HepG2 (cell line): ENCODE measurements around the gene TMEM81. TPM values are rescaled to one million over a fixed set of nuclear protein-coding genes. Genes with fewer than 3 reads are reported as not detected.

Source experiments
- ATAC-seq: fragments of 200-7000 bp; cut with Tn5 transposase; 3 replicates; pipeline ENCODE4 v1.9.1; 2020; ENCODE audit warnings: mild to moderate bottlenecking, moderate library complexity
- BruUV-seq: library from RNA; stranded (reverse); fragments of 400-500 nt; replicated peaks from 2 replicates; lab custom pipeline; 2021; lab: Mats Ljungman, UMichigan
- CTCF ChIA-PET: fragments of 300-600 bp; formaldehyde crosslinking; extraction: SDS; loops from one replicate; lab custom pipeline; 2021; ENCODE audit warnings: low total read pairs, inconsistent platforms, low intra/inter-chr PET ratio; lab: Yijun Ruan, JAX
- POLR2A ChIA-PET: fragments of 350-600 bp; sonication (Branson Sonifier 250); formaldehyde crosslinking; loops from one replicate; lab custom pipeline; 2020; ENCODE audit warnings: antibody characterized with exemption, inconsistent platforms; lab: Yijun Ruan, JAX
- DNase-seq: peaks from one replicate; pipeline ENCODE4 v3.0.0-alpha.2; 2015; ENCODE audit warnings: low spot score
- FAIRE-seq: peaks from 3 replicates; lab custom pipeline; 2011; peaks lifted over from hg19 to GRCh38; lab: Jason Lieb, UNC
- H2AFZ ChIP-seq: one replicate; pipeline ENCODE4 v1.6.1; 2011; ENCODE audit warnings: low read length, inconsistent platforms
- H3K27ac ChIP-seq: fragments of 300-600 bp; 3 replicates; pipeline ENCODE4 v1.8.0; 2011; ENCODE audit warnings: mixed run types, mild to moderate bottlenecking, mixed read lengths, low read length, inconsistent platforms; ENCODE audit not compliant: insufficient read depth; ENCODE audit errors: extremely low read length
- H3K27me3 ChIP-seq, 2 experiments: fragments of 200-600 bp in 1 of 2; 2 replicates in 1 of 2; 3 replicates in 1 of 2; pipeline versions ENCODE4 v1.6.0 to v1.8.0; 2011; ENCODE audit warnings: low read length in 2 of 2, mild to moderate bottlenecking in 2 of 2, moderate library complexity in 2 of 2, inconsistent platforms in 1 of 2; ENCODE audit not compliant: insufficient read depth in 2 of 2, control insufficient read depth in 1 of 2
- H3K36me3 ChIP-seq, 2 experiments: fragments of 200-600 bp in 1 of 2; replicated peaks in 1 of 2; 2 replicates in 1 of 2; 3 replicates in 1 of 2; pipeline versions ENCODE4 v1.5.1 to v1.8.0; 2011; ENCODE audit warnings: low read length in 2 of 2, inconsistent platforms in 1 of 2; ENCODE audit not compliant: insufficient read depth in 2 of 2, control insufficient read depth in 1 of 2
- H3K4me1 ChIP-seq: 2 replicates; pipeline ENCODE4 v1.5.1; 2012; ENCODE audit warnings: low read length, inconsistent platforms; ENCODE audit not compliant: insufficient read depth
- H3K4me2 ChIP-seq: 2 replicates; pipeline ENCODE4 v1.6.0; 2011; ENCODE audit warnings: low read depth, low read length, inconsistent platforms
- H3K4me3 ChIP-seq, 3 experiments: fragments of 200-600 bp in 1 of 3; sonication (generic), shearing (Covaris generic) in 1 of 3; replicated peaks in 1 of 3; 2 replicates each; pipeline ENCODE4 v1.5.1; 2011 to 2016; ENCODE audit warnings: low read length in 3 of 3, inconsistent platforms in 2 of 3, low read depth in 2 of 3, mild to moderate bottlenecking in 2 of 3, control low read depth in 1 of 3, mixed read lengths in 1 of 3; ENCODE audit not compliant: insufficient read depth in 1 of 3
- H3K79me2 ChIP-seq: one replicate; pipeline ENCODE4 v1.6.1; 2011; ENCODE audit warnings: low read length, inconsistent platforms; ENCODE audit not compliant: insufficient read depth
- H3K9ac ChIP-seq: 2 replicates; pipeline ENCODE4 v1.6.0; 2011; ENCODE audit warnings: mild to moderate bottlenecking, low read depth, low read length, inconsistent platforms; ENCODE audit not compliant: insufficient read depth
- H3K9me3 ChIP-seq: 2 replicates; pipeline ENCODE4 v1.5.1; 2012; ENCODE audit warnings: mild to moderate bottlenecking, low read length
- H4K20me1 ChIP-seq: 2 replicates; pipeline ENCODE4 v1.6.0; 2011; ENCODE audit warnings: inconsistent platforms, mild to moderate bottlenecking, low read length, moderate library complexity; ENCODE audit not compliant: insufficient read depth
- HMGA1 ChIP-seq: sonication (generic); formaldehyde crosslinking; conservative IDR thresholded peaks from 2 replicates; pipeline ENCODE4 v1.4.0; 2020; ENCODE audit warnings: missing genetic modification reagents
- KAT8 ChIP-seq: IDR thresholded peaks from 2 replicates; pipeline ENCODE4 v1.6.1; 2016; ENCODE audit warnings: missing genetic modification reagents, missing compliant biosample characterization
- NAIF1 ChIP-seq: sonication (generic); formaldehyde crosslinking; IDR thresholded peaks from 2 replicates; pipeline ENCODE4 v1.5.0; 2020; ENCODE audit warnings: mild to moderate bottlenecking, missing genetic modification reagents, borderline replicate concordance
- RNF219 ChIP-seq: sonication (generic); formaldehyde crosslinking; IDR thresholded peaks from 2 replicates; pipeline ENCODE4 v1.5.0; 2020; ENCODE audit warnings: mild to moderate bottlenecking, missing genetic modification reagents
- ZNF543 ChIP-seq: sonication (generic); formaldehyde crosslinking; IDR thresholded peaks from 2 replicates; pipeline ENCODE4 v1.4.0; 2020; ENCODE audit warnings: mild to moderate bottlenecking, missing genetic modification reagents
- ZNF768 ChIP-seq: sonication (generic); formaldehyde crosslinking; IDR thresholded peaks from 2 replicates; pipeline ENCODE4 v1.4.0; 2020; ENCODE audit warnings: missing genetic modification reagents
- WGBS: methylation state at CpG from one replicate; pipeline ENCODE4 v1.1.6; 2017; ENCODE audit warnings: low lambda C conversion rate; 5-methylcytosine and 5-hydroxymethylcytosine counted together
- in situ Hi-C: cut with HindIII; loops from 2 replicates; pipeline ENCODE4 v1.10.0; 2017; ENCODE audit warnings: low pct_unique_long_range_greater_than_20kb; ENCODE audit not compliant: extremely low pct_ligation_motif_present
- intact Hi-C: fragments of 100-400 bp; cut with micrococcal nuclease; formaldehyde crosslinking; loops from one replicate; pipeline ENCODE4 v1.10.0; 2022; ENCODE audit not compliant: unreplicated experiment
- polyA plus RNA-seq, 8 experiments: library from polyadenylated mRNA; depleted of rRNA in 3 of 8; stranded (reverse) in 7 of 8; unstranded in 1 of 8; fragments of >200 nt; fragmentation: Illumina TruSeq in 4 of 8; extraction: Trizol in 4 of 8; gene quantifications; 2 replicates each; pipeline versions ENCODE4 v1.2.1 to v1.2.3, GENCODE V29; 2011 to 2016; ENCODE audit warnings: low read depth in 4 of 8, missing spikeins in 1 of 8, mixed read lengths in 1 of 8; ENCODE audit not compliant: insufficient read depth in 1 of 8
- total RNA-seq, 5 experiments: library from RNA; depleted of rRNA; stranded (reverse); fragments of >200 nt; fragmentation: Illumina TruSeq; extraction: Trizol; gene quantifications; 2 replicates each; pipeline ENCODE4 v1.2.3, GENCODE V29; 2016; ENCODE audit warnings: low read depth in 1 of 5

TMEM81 gene
- total and polyA plus RNA-seq, 2 of the 13 experiments (the other 11 are each of a cell fraction or from before 2014, with no cell fraction given), result 1.1 TPM

- H3K36me3 ChIP-seq, result no peaks in the 10 kb centered on the region
- H3K79me2 ChIP-seq, result no peaks in the 10 kb centered on the region
- in situ Hi-C loops, result no loop called here
- H3K9ac ChIP-seq, result no peak overlapping the region
- H3K27me3 ChIP-seq, result peaks cover 1 to 34% of the 10 kb centered on the region in 2 experiments; a peak in 3 of 5 replicates
- no peak overlapping the region for H3K4me3 ChIP-seq
- H3K4me1 ChIP-seq, result 0 out of 2 replicates have a peak, but pooled peaks cover 11% of the 10 kb centered on the region
- DNase-seq, result no peak
- 25% methylated on average over 8 of the region's 16 CpGs for WGBS
- H2AFZ ChIP-seq, result no peak overlapping the region
- H3K27ac ChIP-seq, result no peak overlapping the region
- no peak for TF ChIP-seq HMGA1
- TF ChIP-seq NAIF1 (CRISPR knock-in tag), result no peak
- no peak for TF ChIP-seq ZNF543 (CRISPR knock-in tag)
- TF ChIP-seq KAT8, result no peak
- no peak for TF ChIP-seq RNF219
- peak; percentile 87 for TF ChIP-seq ZNF768 (CRISPR knock-in tag)
- TF ChIP-seq, all 625 proteins: peak for 1
- CTCF ChIA-PET, result no interaction called here
- intact Hi-C loops, result no loop called here
- Histone ChIP-seq H4K20me1 (no peaks in the 10 kb centered on the region), H3K9me3 (no peaks in the 10 kb centered on the region), H3K4me2 (no peak overlapping the region)
- ATAC-seq, result no peak
- FAIRE-seq, result no peak
- POLR2A ChIA-PET, result no interaction called here
- BruUV-seq, result no TSS peak
Measured at GRCh38 chr1:205041998-205042910, 42.0 kb downstream of the TMEM81 start.
